GM19438 (cell line): ENCODE results near the gene RAD51B.

Experiments
- ATAC-seq: cut with Tn5 transposase; IDR thresholded peaks from one replicate; pipeline ENCODE4 v1.9.1; 2021; ENCODE audit warnings: low read depth; ENCODE audit not compliant: unreplicated experiment

RAD51B gene

DNA sequence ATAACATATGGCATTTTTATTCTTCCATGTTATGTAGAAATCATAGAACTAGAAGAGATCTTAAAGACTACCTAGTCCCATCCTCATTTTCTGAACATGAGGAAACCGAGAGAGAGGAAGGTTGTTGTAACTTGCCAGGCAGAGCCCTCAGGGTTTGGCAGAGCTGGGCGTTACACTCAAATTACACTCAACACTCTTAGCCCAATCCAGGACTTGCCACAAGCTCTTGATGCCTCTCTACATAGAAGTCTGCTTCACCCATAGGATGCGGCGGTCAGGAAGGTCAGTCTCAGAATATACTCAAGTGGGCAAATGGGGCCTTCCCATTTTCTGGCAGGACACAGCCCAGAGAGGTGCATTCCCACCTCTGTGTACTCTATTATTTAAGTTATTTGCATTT is 765.2 kb downstream of the RAD51B start:
- no peak for ATAC-seq

DNA sequence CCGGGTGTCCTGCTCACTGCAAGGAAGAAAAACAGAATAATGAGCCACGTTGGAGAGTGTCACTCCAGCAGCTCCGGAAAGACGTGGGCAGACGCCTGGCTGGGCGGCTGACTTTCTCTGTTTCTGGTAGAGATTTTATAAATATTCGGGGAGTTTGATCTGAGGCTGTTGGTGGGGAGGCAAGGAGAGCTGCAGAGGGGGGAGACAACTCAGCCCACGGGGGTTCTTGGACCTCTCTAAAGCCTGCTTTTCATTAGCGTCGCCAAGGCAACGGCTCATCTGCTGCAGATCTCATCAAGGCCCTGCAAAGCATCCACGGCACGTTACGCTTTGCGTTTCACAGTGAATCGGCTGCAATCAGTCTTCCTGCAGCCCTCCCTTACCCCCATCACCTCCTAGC is 766.1 kb downstream of the RAD51B start:
- ATAC-seq, result no peak

DNA sequence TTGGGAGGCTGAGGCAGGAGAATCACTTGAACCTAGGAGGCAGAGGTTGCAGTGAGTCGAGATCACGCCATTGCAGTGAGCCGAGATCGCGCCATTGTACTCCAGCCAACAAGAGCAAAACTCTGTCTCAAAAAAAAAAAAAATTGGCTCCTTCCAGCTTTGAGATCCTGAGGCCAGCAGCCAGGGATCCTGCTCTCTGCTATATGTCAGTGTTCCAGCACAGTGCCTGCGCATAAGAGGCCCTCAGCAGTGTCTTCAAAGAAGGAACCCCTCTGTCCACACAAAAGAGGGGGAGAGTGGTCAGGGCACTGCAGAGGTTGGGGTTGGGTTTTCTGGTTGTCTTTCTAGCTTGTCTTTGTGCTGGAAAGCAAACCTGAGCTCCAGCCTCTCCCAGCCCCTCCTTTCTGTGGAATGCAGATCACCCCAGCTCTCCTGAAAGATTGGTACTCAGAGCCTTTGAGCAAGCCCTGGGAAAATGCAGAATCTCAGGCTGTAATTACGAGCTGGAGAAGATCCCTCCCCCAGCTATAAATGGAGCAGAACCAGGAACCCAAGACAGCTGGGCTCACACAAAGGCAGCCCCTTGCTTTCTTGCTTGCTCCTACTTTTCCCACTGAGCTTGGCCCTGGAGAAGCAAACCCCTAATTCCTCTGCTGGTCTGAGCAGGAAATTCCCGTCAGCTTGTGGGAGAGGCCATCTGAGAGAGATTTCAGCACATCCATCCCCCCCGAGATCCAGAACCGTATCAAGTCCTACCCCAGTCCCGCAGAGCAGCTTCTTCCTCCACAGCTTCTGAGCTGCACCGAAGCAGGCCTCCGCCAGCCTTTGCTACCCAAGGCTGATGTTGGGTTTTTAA is 767.5 kb downstream of the RAD51B start:
- no peak for ATAC-seq

DNA sequence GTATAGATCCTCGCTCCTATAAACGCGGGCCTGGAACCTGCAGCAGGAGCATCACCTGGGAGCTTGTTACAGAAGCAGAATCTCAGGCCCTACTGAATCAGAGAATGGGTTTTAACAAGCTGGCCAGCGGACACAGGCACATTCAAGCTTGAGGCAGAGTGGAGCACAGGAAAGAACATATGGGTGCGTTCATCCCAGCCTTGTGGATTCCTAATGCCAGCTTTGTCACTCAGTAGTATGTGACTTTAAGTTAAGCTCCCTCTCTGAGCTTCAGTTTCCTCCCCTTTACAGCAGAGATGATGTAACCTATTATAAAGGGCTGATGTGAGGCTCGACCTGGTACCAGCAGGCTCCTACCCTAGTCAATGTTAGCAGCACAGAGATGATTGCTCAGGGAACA is 768.4 kb downstream of the RAD51B start:
- ATAC-seq, result no peak

DNA sequence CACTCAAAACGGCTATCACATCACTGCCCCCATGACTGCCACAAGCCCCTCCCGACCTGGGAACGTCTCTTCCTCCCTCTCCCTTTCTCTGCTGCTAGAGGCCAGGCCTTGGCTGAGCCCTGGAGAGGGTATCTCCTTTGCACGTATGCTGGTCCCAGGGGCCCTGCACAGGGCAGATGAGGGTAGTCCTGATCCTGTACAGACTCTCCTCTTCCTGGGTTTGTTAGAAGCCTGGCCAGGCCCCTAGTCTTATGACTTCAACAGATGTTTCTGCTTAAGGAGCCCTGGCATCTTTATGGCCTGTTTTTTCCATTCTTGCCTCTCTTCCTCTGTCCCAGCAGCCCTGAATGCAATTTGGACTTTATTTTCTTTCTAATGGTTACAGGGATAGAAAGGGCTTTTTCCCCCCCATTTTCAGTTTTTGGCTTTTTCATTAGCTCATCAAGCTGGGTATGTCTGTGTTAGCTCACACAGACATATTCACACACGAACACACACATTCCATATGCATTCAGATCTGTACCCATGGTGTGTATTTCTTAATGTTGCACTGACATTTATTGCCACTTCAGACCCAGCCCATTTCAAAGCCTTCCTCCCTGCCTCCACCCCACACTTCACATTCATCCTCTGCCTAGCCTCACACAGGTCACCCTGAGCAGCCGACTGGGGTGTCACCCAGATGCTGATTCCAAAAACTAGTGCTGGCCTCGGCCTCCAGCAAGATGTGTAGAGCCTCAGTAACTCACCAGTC is 770.0 kb downstream of the RAD51B start:
- no peak for ATAC-seq

DNA sequence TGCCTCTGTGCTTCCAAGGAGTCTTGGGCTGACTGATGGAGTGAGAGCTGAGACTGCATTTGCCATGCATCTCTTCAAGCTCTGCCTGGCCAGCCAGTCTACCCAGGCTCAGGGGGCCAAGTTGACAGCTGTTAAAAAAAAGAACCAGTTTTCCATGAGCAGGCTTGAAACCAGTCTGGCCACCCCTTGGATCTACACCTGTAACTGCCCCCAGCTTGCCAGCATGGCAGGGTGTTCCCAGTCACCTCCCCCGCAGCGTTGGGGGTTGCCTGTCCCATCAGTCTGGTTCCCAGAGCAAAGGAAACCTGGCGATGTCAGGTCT is 770.6 kb downstream of the RAD51B start:
- ATAC-seq, result no peak

DNA sequence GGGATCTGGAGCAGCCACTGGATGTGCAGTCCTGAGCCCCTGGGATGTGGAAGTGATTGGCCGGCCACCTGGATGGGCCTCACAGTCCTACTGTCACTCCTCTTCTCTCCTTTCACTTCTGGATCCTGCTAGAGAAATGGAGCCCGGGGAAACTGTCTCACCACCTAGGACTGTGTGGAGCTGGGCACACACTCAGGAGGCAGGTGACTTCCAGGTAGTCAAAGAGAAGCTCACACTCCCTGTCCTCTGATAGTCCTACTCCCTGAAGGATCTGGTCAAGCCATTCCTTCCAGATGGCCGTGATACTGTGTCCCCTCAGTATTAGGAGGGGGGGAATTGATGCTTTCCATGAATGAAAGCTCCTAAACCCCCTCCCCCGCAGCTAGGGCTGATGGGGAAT is 772.2 kb downstream of the RAD51B start:
- no peak for ATAC-seq

DNA sequence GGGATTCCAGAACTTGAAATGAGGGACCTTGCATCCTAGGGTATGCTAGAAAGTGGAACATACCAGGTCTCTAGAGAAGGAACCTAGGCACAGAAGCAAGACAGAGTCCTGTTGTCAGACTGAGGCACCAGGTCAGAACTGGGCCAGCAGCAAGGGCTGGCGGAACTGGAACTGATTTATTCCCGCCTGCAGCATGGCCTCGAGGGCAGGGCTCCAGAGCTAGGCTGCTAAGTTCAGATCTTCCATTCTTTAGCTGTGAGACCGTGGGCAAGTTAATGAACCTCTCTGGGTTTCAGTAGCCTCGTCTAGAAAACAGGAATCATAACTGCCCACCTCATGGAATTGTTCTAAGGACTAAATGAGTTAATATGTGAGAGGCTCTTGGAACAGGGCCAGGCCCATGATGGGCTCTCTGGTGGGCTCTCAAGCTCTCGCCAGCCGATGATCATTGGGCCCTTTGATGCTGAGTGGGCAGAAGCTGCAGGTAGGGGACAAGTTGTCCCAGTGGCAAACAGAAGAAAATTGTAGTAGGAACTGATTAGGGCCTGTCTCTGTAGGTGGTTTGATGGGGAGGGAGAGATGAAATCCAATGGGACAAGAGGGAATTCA is 773.5 kb downstream of the RAD51B start:
- no peak for ATAC-seq

DNA sequence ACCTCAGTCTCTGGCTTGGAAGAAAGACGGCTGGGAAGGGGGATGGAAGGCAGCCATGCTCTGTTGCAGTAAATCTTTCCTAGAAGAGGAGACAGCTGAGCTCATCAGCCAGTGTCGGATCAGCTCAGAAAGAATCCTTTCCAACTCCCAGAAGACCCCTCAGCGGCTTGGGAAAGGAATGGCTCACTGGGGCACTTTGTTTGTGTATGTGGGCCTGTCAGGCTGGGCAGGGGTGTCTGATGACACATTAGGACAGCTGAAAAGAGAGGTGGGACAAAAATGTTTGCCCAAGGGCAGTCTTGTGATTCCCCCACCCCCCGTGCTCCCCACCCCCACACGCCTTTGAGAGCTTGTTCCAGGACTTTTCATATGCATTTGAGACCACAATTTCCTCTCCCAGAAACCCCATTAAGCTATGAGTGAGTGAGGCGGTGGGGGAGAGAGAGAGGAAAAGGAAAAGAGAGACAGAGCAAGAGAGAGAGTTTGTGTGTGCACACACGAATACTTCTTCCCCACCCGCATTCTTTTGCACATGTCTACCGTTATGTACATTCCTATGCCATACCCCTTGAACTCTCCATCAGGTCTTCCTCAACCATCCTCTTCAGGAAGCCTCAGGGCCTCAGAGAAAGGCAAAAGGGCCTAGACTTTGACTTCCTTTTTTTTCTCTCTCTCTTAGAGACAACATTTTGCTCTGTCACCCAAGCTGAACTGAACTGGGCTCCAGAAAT is 774.4 kb downstream of the RAD51B start:
- no peak for ATAC-seq

DNA sequence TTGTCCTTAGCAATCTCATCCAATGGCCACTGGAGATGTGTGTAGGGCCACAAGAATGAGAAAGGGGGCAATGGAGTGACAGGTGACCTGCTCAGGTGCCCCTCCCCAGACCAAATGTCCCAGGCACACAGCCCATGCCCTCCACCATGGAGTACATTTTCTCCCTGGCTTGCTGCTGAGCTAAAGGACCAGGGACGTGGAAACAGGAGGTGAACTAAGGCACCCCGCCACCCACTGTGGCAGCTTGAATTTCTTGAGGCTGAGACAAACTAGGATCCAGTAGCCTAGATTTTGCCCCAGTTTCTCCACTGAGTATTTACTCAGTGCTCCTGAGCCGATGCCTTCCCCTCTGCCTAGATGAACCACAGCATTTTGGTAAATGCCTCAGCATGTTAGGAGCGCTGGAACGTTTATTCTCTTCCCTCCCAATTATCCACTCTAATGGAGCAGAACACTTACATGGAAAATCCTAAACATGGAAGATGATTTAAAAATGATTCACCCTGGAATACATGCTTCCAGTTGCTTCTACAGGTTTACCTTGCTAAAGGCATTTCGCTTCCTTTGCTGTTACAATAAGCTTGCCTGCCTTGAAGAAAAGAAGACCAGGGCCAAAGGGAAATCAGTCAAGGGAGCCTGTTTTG is 775.3 kb downstream of the RAD51B start:
- ATAC-seq, result no peak

DNA sequence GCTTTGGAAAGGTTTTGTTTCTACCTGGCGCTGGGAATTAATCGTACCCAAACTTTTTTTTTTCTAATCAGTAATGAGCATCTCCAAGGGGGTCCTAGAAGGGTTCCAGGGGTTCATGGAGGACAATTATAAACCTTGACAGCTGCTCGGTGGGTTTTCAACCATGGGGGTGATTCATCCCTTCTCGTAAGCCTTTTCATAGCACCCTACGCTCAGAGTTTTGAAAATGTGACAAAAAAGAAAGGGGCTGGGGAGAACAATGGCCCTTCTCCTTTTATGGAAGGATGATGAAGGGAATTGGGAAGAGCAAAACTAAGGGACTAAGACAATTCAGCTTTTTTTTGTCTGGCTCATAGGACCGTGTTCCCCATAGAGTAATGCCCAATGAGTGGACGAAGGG is 776.6 kb downstream of the RAD51B start:
- no peak for ATAC-seq

DNA sequence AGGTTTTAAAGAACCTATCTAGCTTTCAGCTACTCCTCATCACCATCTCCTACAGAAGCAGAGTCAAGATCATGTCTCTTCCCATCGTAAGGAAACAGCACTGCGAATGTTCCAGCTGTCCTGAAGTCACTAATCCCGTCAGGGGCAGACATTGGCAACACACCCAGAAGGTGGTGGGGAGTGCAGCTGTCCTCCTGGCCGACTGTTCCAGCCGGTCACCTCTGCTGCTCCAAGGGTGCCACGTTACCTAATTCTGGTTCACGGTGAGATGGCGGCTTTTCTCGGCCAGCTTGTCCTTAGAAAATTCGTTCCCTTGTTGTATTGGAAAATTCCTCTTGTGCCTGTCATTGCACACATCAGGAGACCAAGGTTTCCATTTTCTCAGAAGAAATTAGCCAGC is 777.1 kb downstream of the RAD51B start:
- no peak for ATAC-seq

DNA sequence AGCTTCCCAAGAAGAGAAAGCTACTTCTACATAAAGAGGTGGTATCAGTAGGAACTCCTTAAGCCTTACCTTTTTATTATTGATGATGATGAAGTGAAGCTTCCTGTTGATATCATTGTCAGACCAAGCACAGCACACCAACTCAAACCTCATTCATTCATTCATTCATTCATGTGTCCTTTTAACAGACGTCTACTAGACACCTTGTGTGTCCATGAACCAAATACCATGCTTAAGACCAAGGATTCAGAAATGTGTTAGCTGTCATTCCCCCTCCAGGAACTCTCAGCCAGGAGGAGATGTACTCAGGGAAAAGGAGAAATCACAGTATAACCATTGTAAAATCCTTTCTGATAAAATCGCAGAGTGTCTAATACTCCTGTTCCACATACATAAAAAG is 778.5 kb downstream of the RAD51B start:
- ATAC-seq, result no peak

DNA sequence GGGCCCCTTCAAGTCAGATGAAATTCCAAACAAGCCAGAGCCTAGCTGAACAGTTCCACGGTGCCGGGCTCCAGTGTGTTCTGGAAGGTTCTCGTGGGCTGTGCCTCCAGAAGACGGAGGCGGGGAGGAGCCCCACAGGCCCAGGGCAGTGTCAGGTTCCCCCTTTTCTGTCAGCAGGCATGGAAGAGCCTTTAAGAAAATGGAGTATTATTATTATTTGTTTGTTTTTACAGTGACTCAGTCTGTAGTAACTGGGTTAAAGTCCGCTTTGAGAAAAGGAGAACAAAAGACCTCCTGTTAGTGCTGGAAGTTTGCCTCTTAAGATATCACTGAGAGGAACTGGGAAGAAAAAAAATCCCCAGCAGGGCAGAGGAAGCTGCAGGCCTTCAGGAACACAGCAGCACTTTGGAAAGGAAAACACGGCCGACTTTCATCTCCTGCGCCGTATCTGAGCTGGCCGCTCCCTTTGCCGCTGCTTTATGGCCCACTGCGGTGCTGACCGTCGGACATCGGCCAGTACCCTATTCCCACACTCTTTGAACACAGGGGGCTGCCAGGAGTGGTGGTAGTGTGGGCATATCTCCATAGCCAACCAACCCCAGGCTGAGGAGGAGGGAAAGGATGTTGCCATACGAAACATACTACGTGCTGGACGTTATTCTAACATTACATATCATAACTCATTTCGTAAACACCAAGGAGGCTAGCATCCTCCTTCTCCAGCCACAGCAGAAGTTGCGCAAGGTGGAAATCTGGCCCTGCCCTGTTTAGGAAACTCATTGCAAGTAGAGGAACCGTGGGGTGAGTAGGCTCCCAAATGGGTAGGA is 779.3 kb downstream of the RAD51B start:
- no peak for ATAC-seq

DNA sequence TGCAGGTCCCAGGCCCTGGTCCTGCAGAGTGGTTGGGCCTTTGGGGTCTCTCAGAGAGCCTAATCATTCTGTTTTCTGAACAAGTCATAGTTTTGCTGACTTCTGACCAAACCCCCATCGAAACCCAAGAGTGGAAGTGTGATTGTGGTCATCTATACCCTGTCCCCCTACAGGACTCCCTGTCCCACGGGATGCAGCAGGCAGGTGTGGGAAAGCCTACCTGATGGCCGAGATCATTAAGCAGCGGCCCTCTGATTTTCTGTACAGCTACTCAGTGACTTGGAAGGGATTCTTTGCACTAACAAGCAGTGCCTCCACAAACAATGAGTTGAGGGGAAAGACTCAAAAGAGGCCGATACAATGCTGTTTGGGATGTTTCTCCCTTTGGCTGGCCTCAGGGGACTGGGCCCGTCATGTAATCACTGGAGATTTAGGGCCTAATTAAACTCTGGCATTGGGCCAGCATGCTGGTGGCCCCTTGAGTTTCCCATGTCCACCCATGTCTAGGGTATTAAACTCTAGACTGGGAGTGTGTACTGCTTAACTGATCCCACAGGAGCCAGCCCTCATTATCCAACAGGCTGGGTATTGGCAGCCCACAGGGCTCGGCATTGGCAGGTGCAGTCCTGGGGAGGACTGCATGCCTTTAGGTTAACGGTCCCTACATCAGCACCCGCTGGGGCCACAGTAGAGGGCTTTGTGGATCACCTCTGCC is 780.5 kb downstream of the RAD51B start:
- ATAC-seq, result no peak

DNA sequence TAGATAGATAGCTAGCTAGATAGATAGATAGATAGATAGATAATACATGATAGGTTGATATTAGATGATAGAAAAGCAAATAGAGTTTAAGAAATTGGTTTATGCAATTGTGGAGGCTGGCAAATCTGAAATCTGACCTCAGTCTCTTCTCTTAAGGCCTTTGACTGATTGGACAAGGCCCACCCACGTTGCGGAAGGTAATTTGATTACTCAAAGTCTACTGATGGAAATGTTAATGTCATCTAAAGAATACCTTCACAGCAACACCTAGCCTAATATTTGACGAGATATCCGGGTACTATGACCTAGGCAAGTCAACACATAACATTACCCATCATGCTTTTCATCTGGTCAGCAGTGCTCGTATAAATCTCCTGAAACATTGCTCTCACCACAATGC is 782.9 kb downstream of the RAD51B start:
- ATAC-seq, result no peak

DNA sequence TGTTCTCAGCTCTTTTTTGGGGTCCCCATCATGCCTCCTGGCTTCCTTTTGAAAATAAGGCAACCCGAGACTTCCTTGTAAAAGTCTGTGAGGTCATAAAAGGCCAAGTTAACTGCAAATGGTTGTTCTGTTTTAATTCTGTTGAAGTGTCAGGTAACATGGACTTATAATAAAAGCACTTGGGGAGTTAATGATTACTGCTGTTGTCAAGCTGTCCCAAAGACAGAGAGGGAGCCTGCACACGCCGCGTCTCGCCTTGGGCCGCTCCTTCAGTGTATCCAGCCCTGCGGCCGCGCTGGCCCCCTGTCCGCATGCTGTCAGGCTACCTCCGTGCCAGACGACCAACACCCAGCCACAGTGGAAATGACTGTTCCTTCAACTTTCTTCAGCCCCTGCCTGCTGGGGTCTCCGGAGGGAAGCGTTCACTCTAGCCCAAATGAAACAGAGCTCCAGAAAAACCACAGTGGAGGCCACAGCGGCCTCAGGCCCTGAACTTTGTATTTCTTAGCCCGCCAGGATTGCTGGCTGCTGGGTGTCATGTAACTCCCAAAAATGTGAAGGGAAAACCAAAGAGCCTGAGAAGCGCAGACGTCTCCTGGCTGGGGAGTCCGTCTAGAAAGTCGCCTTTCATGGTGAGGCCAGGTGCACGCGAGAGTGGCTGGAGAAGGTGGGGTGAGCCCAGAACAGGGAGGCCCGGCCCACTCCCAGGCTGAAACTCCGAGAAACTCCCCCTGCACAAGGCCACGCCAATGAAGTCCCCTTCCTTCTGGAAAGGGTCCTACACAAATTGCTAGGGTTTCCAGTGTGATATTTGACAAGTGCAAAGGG is 784.2 kb downstream of the RAD51B start:
- no peak for ATAC-seq

DNA sequence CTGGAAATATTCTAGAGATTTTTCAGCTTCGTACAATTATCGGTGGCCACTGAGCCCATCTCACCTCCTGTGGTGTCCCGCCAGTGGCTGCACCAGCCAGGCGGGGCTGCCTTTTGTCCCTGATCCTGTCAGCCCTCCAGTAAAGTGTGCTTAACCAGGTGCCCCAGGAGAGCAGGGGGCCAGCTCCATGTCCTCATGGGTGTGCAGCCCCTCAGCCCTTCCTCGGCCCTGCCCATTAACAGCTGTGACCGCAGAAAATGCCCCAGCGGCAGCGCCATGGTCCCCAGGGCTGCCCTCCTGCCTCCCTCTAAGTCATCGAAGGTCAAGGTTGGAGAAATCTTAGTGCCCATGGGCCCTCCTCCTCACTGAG is 784.8 kb downstream of the RAD51B start:
- ATAC-seq, result no peak
